COR-L47 (cell line): ENCODE measurements around the gene EIF5.

Experiments
- DNase-seq: peaks from one replicate; lab custom pipeline; 2025; lab: John Stamatoyannopoulos, UW

Gene EIF5

DNA sequence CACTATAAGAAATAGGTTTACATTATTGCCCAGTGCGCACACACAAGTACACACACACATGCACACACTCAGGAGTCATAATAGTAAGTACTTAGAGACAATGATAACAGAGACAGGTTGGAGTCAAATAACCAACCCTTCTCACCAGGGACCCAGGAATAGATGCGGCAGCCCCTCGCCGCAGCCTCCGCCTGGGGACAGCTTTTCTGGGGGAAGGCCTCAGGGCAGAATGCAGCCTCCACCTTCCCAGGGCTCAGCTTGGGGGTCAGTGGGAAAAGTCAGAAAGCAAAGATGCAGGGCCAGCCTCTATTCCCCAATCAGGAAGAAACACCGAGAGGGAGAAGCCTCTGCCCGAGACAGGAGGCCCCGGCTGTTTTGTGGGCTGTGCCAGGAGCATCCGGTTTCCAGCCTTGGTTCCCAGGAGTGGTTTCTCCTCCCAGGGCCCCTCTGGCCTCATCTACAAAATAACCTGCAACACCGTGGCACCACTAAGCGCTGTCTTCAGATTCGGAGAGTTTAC lies 23.4 kb upstream of the EIF5 start:
- no peak for DNase-seq

DNA sequence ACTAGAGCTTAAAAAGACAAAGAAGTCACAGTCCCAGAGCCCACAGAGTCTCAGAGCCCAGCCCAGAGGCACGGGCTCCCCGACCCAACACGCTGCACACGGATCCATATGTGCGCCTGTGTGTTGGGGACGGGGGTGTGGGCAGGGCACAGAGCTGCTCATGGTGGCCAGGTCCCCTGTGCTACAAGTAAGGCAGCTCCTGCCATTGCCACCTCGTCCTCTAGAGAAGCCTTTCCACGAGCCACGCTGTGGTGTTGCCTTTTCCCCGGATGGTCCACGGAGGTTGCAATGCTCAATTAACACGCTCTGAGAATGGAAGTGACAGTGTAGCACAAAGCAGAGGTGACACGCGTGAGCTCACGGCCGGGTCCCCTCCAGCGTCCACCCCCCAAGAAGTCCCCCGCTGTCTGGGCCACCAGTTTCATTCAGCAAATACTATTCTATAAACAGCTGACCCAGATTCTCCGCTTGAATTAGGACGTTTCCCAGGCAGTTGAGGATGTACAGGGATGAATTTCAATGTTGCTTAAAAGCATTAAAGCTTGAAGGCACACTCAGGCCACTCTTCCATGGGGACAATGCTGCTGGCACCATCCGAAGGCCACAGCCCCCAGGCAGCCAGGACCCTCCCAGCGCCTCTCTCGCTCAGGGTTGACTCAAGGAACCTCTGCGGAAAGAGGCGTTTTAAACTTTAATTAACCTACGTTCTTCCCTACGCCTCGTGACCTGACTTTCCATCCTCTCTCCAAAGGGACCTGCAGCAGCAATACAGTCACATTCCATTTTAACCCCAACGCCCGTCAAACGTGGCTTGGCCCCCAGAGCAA lies 22.7 kb upstream of the EIF5 start:
- no peak for DNase-seq

DNA sequence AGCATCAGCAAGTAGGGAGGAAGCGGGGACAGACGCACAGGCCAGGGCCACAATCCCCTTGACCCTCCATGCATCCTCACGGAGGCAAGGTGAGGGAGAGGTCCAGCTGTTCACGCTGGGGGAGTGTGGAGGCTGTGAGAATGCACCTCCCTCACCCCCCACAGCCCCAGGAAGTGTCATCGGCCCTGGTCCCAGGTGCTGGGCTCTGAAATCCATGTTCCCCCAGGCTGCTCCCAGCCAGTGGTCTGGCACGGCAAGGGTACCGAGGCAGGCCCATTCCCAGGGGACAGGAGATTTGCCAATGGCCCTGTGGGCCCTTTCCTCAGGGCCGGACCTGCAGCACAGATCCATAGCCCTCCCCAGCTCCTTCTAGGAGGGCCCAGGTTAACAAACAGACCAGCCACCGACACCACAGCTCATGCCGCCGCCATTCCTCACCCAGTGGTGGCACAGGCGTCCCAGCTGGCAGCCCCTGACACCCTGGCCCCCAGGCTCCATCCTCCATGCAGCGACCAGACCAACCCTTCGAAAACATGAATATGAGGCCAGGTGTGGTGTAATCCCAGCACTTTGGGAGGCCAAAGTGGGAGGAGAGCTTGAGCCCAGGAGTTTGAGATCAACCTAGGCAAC lies 21.9 kb upstream of the EIF5 start:
- DNase-seq = no peak

GRCh38 chr14:103313704-103314103 lies 20.3 kb upstream of the EIF5 start:
- no peak for DNase-seq

DNA sequence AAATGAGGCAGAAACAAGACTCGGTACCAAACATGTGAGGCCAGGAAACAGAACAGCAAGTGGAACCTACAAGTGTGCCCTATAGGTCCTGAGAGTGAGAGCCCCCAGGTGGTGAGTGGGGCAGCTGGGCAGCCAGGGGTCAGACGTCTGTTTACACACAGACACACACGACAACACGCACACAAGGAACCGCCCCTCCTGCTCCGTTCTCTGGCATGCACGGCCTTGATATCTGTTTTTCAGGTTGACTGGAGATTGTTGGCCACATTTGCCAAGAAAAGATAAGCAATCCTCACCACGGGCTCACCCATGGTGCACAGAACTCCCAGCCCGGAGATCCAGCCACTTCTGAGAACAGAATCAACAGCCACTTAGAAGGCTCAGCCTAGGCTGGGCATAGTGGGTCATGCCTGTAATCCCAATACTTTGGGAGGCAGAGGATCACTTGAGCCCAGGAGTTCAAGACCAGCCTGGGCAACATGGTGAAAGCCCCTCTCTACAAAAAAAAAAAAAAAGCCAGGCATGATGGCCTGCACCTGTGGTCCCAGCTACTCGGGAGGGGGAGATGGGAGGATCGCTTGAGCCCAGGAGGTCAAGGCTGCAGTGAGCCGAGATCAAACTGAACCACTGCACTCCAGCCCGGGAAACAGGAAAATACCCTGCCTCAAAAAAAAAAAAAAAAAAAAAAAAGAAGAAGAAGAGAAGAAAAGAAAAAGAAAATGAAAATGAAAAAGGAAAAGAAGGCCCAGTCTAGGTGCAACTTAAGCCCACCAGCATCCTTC lies 19.4 kb upstream of the EIF5 start:
- DNase-seq = no peak

GRCh38 chr14:103315351-103315911 lies 18.6 kb upstream of the EIF5 start:
- no peak for DNase-seq

DNA sequence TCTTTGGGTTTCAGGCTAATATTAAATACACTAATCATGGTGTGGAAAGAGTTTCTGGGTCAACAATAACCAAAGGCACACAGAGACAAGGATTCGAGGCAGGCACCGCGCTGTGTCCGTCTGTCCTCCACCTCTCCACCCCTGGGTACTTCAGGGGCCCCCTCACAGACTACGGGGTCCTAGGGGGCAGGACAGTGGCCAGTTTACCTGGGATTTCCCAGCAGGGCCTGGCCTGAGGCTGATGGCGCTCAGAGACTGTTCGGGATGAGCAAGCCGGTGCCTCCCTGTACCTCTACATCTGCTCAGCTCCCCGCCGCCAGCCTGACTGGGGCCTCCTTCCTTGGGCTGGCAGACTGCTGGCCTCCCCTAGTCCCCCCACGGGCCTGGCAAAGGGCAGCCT lies 18.1 kb upstream of the EIF5 start:
- DNase-seq = no peak

DNA sequence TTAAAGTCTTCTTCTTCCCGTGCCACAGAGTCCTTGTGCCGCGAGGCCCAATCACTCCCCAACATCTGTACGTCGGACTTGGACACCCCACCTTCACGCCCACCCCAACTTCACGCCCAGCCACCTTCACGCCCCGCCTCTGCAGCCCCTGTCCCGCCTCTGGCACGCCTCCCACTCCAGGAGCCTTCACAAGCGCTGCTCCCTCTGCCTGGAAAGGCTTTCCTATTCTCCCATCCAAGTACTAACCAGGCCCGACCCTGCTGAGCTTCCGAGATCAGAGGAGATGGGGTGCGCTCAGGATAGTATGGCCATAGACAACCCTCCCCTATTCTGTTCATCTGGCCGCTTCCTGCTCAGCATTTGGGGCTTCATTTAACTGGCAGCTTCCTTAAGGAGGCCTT lies 17.3 kb upstream of the EIF5 start:
- no peak for DNase-seq

DNA sequence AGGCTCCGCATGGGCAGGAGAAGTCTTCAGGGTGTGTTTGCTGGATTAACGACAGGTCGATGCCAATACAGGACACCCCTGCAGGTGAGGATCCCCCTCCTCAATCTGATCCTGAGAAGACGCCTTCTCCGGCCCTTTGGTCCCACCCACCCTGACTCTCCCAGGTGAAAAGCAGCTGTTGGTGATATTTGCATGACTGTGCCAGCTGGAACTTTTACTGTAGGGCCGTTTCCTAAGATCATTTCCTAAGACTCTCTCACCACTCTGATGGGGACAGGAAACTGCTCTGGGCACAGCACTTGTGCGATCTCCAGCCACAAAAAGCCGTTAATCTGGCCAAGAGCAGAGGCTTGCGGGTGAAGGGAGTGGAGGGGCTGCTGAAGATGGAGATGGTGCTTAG lies 16.8 kb upstream of the EIF5 start:
- DNase-seq = no peak

GRCh38 chr14:103317976-103318580 lies 16.0 kb upstream of the EIF5 start:
- no peak for DNase-seq

- no peak for DNase-seq
Measured at GRCh38 chr14:103318750-103319419, 15.2 kb upstream of the EIF5 start.

DNA sequence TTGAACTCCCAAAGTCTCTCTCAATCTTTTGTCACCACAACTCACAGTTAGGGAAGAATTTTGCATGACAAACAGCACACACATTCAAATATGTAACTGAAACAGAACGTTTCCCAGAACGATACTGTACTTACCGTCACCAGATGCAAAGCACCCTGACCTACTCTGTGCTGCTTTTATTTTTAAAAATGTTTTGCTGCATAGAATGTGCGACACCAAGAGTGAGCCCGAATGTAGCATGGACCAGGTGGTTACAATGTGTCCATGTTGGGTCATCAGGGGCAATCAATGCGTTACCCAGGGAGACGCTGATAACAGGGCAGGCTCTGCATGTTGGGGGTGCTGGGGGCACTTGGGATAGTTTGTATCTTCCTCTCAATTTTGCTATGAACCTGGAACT lies 14.6 kb upstream of the EIF5 start:
- DNase-seq = no peak

- DNase-seq = no peak
Measured at GRCh38 chr14:103326078-103326477, 8.0 kb upstream of the EIF5 start.

- DNase-seq = no peak
Measured at GRCh38 chr14:103328941-103329340, 5.1 kb upstream of the EIF5 start.

- DNase-seq = no peak
Measured at GRCh38 chr14:103329401-103330347, 4.4 kb upstream of the EIF5 start.

- DNase-seq = no peak
Measured at GRCh38 chr14:103330536-103330935, 3.5 kb upstream of the EIF5 start.

DNA sequence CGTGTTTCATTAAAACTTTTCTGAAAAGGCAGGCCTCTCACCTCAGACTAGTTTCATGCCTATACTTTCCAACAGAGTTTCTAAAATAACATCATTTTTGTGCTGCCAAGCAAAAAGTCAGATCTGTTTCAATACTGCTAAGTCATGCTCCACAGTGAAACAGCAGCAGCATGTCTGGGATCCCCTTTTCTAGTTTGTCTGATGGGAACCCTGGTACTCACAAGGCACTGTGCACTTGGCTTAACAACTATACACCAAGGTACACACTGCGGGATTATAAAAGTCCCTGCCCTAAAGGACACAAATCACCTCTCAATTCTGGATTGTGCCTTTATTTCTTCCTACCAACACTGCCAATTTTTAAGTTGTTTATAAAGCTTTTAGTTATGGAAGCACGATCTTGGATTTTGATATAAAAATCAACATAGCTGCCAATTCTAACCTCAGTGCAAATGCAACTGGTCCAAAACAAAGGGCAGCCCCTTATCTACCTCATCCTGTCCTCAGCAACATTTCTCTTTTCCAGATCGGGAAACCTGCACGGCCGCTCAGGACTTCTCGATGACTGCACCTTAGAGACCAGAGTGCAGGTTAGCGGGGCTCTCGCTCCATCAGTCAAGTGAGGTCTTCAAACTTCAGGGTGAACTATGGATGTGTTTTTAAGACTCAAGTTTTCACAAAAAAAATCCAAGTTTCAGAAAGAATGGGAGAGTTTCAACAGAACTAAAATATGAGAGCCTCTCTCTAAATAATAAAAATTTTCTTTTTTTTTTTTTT lies 1.7 kb upstream of the EIF5 start:
- DNase-seq = no peak

GRCh38 chr14:103334644-103335622 lies 896 bp downstream of the EIF5 start:
- DNase-seq = peak; percentile 81
